Measurements from ENCODE around the gene ENOSF1. TPM values are rescaled to one million over a fixed set of nuclear protein-coding genes. Genes with fewer than 3 reads are reported as not detected.

ENOSF1 gene
- polyA plus RNA-seq, 1 of the 3 experiments (the other 2 are of a cell fraction), result 23.3 TPM

- no peaks in the 10 kb centered on the region for H3K9me2 ChIP-seq
- no peak overlapping the region for H3K9ac ChIP-seq
- TF ChIP-seq SIN3A (IDR thresholded peaks at IDR 0.05; ENCODE audit: borderline replicate concordance, low read depth, low read length), result no peak
- no peak for TF ChIP-seq FOXM1 (IDR thresholded peaks at IDR 0.05; ENCODE audit: low read depth)
- TF ChIP-seq MAX (IDR thresholded peaks at IDR 0.05; ENCODE audit: low read depth), result no peak
- no peak for TF ChIP-seq TCF12 (IDR thresholded peaks at IDR 0.05)
- no peak for TF ChIP-seq IRF3 (IDR thresholded peaks at IDR 0.05; ENCODE audit: low read depth, low read length)
- TF ChIP-seq MXI1 (IDR thresholded peaks at IDR 0.05; ENCODE audit: low read depth, low read length), result no peak
- TF ChIP-seq YY1 (IDR thresholded peaks at IDR 0.05; ENCODE audit: low read depth), result no peak
- TF ChIP-seq SMC3 (IDR thresholded peaks at IDR 0.05; ENCODE audit: low read depth, low read length), result no peak
- no peak for TF ChIP-seq MEF2A (IDR thresholded peaks at IDR 0.05; ENCODE audit: borderline replicate concordance, low read depth)
- TF ChIP-seq TEAD4 (IDR thresholded peaks at IDR 0.05; ENCODE audit: borderline replicate concordance, insufficient read depth), result no peak
- TF ChIP-seq REST (IDR thresholded peaks at IDR 0.05; ENCODE audit: low read depth, low read length), result no peak
- TF ChIP-seq FOSL2 (IDR thresholded peaks at IDR 0.05; ENCODE audit: borderline replicate concordance, low read depth), result no peak
- TF ChIP-seq EP300 (IDR thresholded peaks at IDR 0.05; ENCODE audit: borderline replicate concordance in 1 of 2, low read depth in 1 of 2, low read length in 1 of 2), result no peak
- TF ChIP-seq RCOR1 (IDR thresholded peaks at IDR 0.05; ENCODE audit: low read length), result no peak
- no peak for TF ChIP-seq NFIC (IDR thresholded peaks at IDR 0.05; ENCODE audit: borderline replicate concordance)
- no peaks in the 10 kb centered on the region for H3K9me3 ChIP-seq
- H3K36me3 ChIP-seq (replicated peaks in 1 of 2; ENCODE audit: control insufficient read depth in 1 of 2, insufficient read depth in 2 of 2, low read length in 1 of 2), result peaks cover 33 to 64% of the 10 kb centered on the region in 2 experiments
- H3K4me1 ChIP-seq (ENCODE audit: control insufficient read depth in 1 of 2, insufficient read depth in 2 of 2, low read depth in 1 of 2, low read length in 1 of 2), result no peaks in the 10 kb centered on the region
- no peaks in the 10 kb centered on the region for H4K20me1 ChIP-seq (ENCODE audit: insufficient read depth)
- no peak for DNase-seq
- H3K79me2 ChIP-seq (ENCODE audit: insufficient read depth), result no peaks in the 10 kb centered on the region
- 93% methylated on average over 6 of the region's 7 CpGs for WGBS (ENCODE audit: low lambda C conversion rate)
- POLR2A ChIA-PET, result no interaction called here
- CTCF ChIA-PET, result no interaction called here
- peaks cover 9% of the 10 kb centered on the region for H3F3A ChIP-seq (replicated peaks; ENCODE audit: insufficient read depth)
- no peak overlapping the region for H3K4me3 ChIP-seq (ENCODE audit: low read depth in 2 of 2, low read length in 1 of 2)
- no peak overlapping the region for H2AFZ ChIP-seq (ENCODE audit: low read depth)
- H3K4me2 ChIP-seq, result no peak overlapping the region
- no peak overlapping the region for H3K27ac ChIP-seq (ENCODE audit: low read depth in 2 of 2, low read length in 1 of 2)
- H3K27me3 ChIP-seq (ENCODE audit: insufficient read depth), result no peaks in the 10 kb centered on the region
Observed at GRCh38 chr18:675307-675706, 37.1 kb downstream of the ENOSF1 start.

Measured in SK-N-SH (cell line).